Fibroblast of lung (primary cell): Measurements from ENCODE around the gene OXER1.

Experiments used
- EZH2 ChIP-seq: IDR thresholded peaks from 2 replicates; pipeline ENCODE4 v1.5.1; 2012; ENCODE audit warnings: low read length, control low read depth, mild to moderate bottlenecking; ENCODE audit errors: missing control alignments
- TF ChIP-seq, protein P1 (sequence below), 2 donors: IDR thresholded peaks in 1 of 2; conservative IDR thresholded peaks in 1 of 2; 1 replicate in 1 of 2; 2 replicates in 1 of 2; pipeline ENCODE4 v1.5.1; 2011 to 2012; ENCODE audit warnings: low read length in 2 of 2, control low read depth in 1 of 2, inconsistent platforms in 1 of 2, low read depth in 1 of 2, mild to moderate bottlenecking in 1 of 2

DNA sequence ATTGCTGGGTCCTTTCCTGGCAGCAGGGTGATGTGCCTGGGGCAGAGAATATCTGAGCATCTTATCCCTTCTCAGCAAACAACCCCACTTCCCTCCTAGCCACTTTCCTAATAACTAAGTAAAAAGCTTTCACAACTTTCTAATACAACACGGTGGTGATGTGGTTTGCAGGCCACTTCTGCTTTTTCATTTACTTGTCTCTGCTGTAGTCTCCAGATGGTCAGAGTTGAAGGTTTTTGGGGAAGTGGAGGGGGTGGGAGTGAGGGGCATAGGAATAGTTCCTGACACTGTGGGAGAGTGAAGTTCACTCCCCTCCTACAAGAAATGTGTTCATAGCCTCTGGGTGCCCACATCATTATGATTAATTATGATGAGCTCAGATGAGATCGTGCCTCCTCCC, 11.6 kb downstream of the OXER1 start:
- TF ChIP-seq, protein P1, sequence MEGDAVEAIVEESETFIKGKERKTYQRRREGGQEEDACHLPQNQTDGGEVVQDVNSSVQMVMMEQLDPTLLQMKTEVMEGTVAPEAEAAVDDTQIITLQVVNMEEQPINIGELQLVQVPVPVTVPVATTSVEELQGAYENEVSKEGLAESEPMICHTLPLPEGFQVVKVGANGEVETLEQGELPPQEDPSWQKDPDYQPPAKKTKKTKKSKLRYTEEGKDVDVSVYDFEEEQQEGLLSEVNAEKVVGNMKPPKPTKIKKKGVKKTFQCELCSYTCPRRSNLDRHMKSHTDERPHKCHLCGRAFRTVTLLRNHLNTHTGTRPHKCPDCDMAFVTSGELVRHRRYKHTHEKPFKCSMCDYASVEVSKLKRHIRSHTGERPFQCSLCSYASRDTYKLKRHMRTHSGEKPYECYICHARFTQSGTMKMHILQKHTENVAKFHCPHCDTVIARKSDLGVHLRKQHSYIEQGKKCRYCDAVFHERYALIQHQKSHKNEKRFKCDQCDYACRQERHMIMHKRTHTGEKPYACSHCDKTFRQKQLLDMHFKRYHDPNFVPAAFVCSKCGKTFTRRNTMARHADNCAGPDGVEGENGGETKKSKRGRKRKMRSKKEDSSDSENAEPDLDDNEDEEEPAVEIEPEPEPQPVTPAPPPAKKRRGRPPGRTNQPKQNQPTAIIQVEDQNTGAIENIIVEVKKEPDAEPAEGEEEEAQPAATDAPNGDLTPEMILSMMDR (conservative IDR thresholded peaks at IDR 0.05 in 1 of 2, IDR thresholded peaks at IDR 0.05 in 1 of 2; ENCODE audit: low read depth in 1 of 2, low read length in 2 of 2), result no peak
- TF ChIP-seq EZH2, result no peak
